B cell (primary cell): ENCODE results near the gene DPT. TPM values are rescaled to one million over a fixed set of nuclear protein-coding genes. Genes with fewer than 3 reads are reported as not detected.

Source experiments
- ATAC-seq: fragments of 200-7000 bp; cut with Tn5 transposase; one replicate; pipeline ENCODE4 v1.10.0; 2021; ENCODE audit warnings: low read depth, mild to moderate bottlenecking, moderate number of reproducible peaks, moderate library complexity
- CTCF ChIA-PET: fragments of 350-600 bp; sonication (Branson Sonifier 250); formaldehyde crosslinking; loops from one replicate; lab custom pipeline; 2021; ENCODE audit warnings: antibody characterized with exemption, inconsistent platforms; lab: Charles Lee
- POLR2A ChIA-PET: fragments of 350-600 bp; sonication (Branson Sonifier 250); formaldehyde crosslinking; loops from one replicate; lab custom pipeline; 2021; ENCODE audit warnings: antibody characterized with exemption; lab: Charles Lee
- DNase-seq: peaks from one replicate; pipeline ENCODE4 v3.0.0; 2013
- H2AFZ ChIP-seq: 2 replicates; pipeline ENCODE4 v1.6.1; 2012; ENCODE audit warnings: mild to moderate bottlenecking, low read depth, low read length; ENCODE audit not compliant: insufficient read depth, poor library complexity, severe bottlenecking
- H3K27ac ChIP-seq, 2 donors: 1 replicate in 1 of 2; 2 replicates in 1 of 2; pipeline ENCODE4 v1.5.1; 2012 to 2013; ENCODE audit warnings: low read length in 2 of 2, mild to moderate bottlenecking in 2 of 2, moderate library complexity in 1 of 2
- H3K27me3 ChIP-seq, 4 experiments: fragments of 200-600 bp in 1 of 4; sonication (generic) in 1 of 4; replicated peaks in 1 of 4; 1 replicate in 2 of 4; 2 replicates in 2 of 4; pipeline versions ENCODE4 v1.6.1 to v1.7.0; 2013 to 2016; ENCODE audit warnings: low read length in 3 of 4, mild to moderate bottlenecking in 2 of 4, mixed read lengths in 1 of 4, moderate library complexity in 1 of 4; ENCODE audit not compliant: insufficient read depth in 4 of 4, control insufficient read depth in 3 of 4; ENCODE audit errors: control extremely low read depth in 1 of 4
- H3K36me3 ChIP-seq, 2 experiments: replicated peaks in 1 of 2; 1 replicate in 1 of 2; 2 replicates in 1 of 2; pipeline versions ENCODE4 v1.6.1 to v1.7.1; 2013; ENCODE audit warnings: low read length in 1 of 2; ENCODE audit not compliant: insufficient read depth in 2 of 2, control insufficient read depth in 1 of 2; ENCODE audit errors: control extremely low read depth in 1 of 2, extremely low read depth in 1 of 2
- H3K4me1 ChIP-seq, 2 donors: fragments of 200-600 bp in 1 of 2; sonication (generic) in 1 of 2; 1 replicate in 1 of 2; 2 replicates in 1 of 2; pipeline versions ENCODE4 v1.5.1 to v1.6.1; 2013 to 2017; ENCODE audit warnings: low read length in 2 of 2; ENCODE audit not compliant: control insufficient read depth in 2 of 2, insufficient read depth in 2 of 2
- H3K4me2 ChIP-seq: replicated peaks from 2 replicates; pipeline ENCODE3; 2012; ENCODE audit warnings: mild to moderate bottlenecking, low read depth, low read length; ENCODE audit not compliant: poor library complexity, severe bottlenecking
- H3K4me3 ChIP-seq, 5 experiments: fragments of 200-600 bp in 1 of 5; sonication (generic) in 1 of 5; 1 replicate in 3 of 5; 2 replicates in 2 of 5; pipeline versions ENCODE4 v1.5.1 to v1.7.0; 2011 to 2016; ENCODE audit warnings: low read length in 4 of 5, mild to moderate bottlenecking in 4 of 5, low read depth in 2 of 5, control low read depth in 1 of 5, moderate library complexity in 1 of 5; ENCODE audit not compliant: insufficient read depth in 1 of 5; ENCODE audit errors: control extremely low read depth in 1 of 5, extremely low read depth in 1 of 5
- H3K79me2 ChIP-seq: fragments of 200-600 bp; sonication (generic); one replicate; pipeline ENCODE4 v1.6.0; 2016; ENCODE audit warnings: low read length; ENCODE audit not compliant: control insufficient read depth, insufficient read depth
- H3K9ac ChIP-seq: fragments of 200-600 bp; sonication (generic); 2 replicates; pipeline ENCODE4 v1.6.1; 2017; ENCODE audit warnings: mild to moderate bottlenecking, low read length, moderate library complexity
- H3K9me3 ChIP-seq, 3 donors: one replicate each; pipeline versions ENCODE4 v1.6.1 to v1.7.1; 2013; ENCODE audit warnings: low read length in 2 of 3; ENCODE audit not compliant: control insufficient read depth in 2 of 3, insufficient read depth in 1 of 3; ENCODE audit errors: control extremely low read depth in 1 of 3
- H4K20me1 ChIP-seq: 2 replicates; pipeline ENCODE4 v1.6.0; 2012; ENCODE audit warnings: mild to moderate bottlenecking, low read length; ENCODE audit not compliant: insufficient read depth, control insufficient read depth, poor library complexity, severe bottlenecking
- H3K27ac Mint-ChIP-seq: one replicate; pipeline ENCODE4 v1.8.0; 2021; ENCODE audit warnings: mixed read lengths
- H3K27me3 Mint-ChIP-seq: one replicate; pipeline ENCODE4 v1.8.0; 2021; ENCODE audit warnings: mixed read lengths
- H3K4me1 Mint-ChIP-seq: one replicate; pipeline ENCODE4 v1.8.0; 2021; ENCODE audit warnings: mixed read lengths
- H3K4me3 Mint-ChIP-seq: one replicate; pipeline ENCODE4 v1.8.0; 2021; ENCODE audit warnings: mixed read lengths
- H3K9me3 Mint-ChIP-seq: one replicate; pipeline ENCODE4 v1.8.0; 2022; ENCODE audit warnings: mixed read lengths; ENCODE audit not compliant: insufficient read depth
- CTCF ChIP-seq: fragments of 200-600 bp; IDR thresholded peaks from one replicate; pipeline ENCODE4 v1.8.0; 2022; ENCODE audit warnings: antibody characterized with exemption, mild to moderate bottlenecking
- EZH2 ChIP-seq: IDR thresholded peaks from 2 replicates; pipeline ENCODE4 v1.6.1; 2012; ENCODE audit warnings: borderline replicate concordance, low read depth, mild to moderate bottlenecking, moderate library complexity, low read length; ENCODE audit not compliant: insufficient read depth, poor library complexity, severe bottlenecking
- WGBS: methylation state at CpG from one replicate; pipeline ENCODE4 v1.1.5; 2013; ENCODE audit warnings: missing lambda C conversion rate; ENCODE audit not compliant: insufficient coverage; 5-methylcytosine and 5-hydroxymethylcytosine counted together
- intact Hi-C: fragments of 100-400 bp; cut with micrococcal nuclease; formaldehyde crosslinking; loops from one replicate; pipeline ENCODE4 v1.10.0; 2022
- polyA plus RNA-seq: library from polyadenylated mRNA; depleted of rRNA; stranded (reverse); fragments of >200 nt; gene quantifications from 2 replicates; pipeline ENCODE4 v1.2.3, GENCODE V29; 2012
- total RNA-seq, 2 donors: library from RNA; stranded (reverse); fragments of 120-200 nt in 1 of 2; gene quantifications; 1 replicate in 1 of 2; 2 replicates in 1 of 2; pipeline versions ENCODE4 v1.2.3 to v1.2.4, GENCODE V29; 2013 to 2022

DPT gene
- total and polyA plus RNA-seq, 2 donors (not counting 1 experiment from before 2014, with no cell fraction given), result not detected

- Histone ChIP-seq H3K4me1 (no peaks in the 10 kb centered on the region), H2AFZ (no peak overlapping the region), H3K79me2 (no peaks in the 10 kb centered on the region), H3K4me2 (no peak overlapping the region), H3K4me3 (no peak overlapping the region), H3K27ac (no peak overlapping the region), H4K20me1 (no peaks in the 10 kb centered on the region), H3K27me3 (no peaks in the 10 kb centered on the region), H3K9me3 (no peaks in the 10 kb centered on the region), H3K9ac (no peak overlapping the region), H3K36me3 (no peaks in the 10 kb centered on the region)
- POLR2A ChIA-PET, result no interaction called here
- CTCF ChIA-PET, result no interaction called here
- 89% methylated on average over 2 of the region's 3 CpGs for WGBS
- Mint-ChIP-seq H3K4me1 (no peaks in the 10 kb centered on the region), H3K4me3 (no peak overlapping the region), H3K27ac (no peak overlapping the region), H3K27me3 (no peaks in the 10 kb centered on the region), H3K9me3 (no peaks in the 10 kb centered on the region)
- no peak for DNase-seq
- intact Hi-C loops, result no loop called here
- no peak for TF ChIP-seq EZH2
- ATAC-seq, result no peak
Observed at GRCh38 chr1:168763031-168763430, 34.0 kb upstream of the DPT start.

DNA sequence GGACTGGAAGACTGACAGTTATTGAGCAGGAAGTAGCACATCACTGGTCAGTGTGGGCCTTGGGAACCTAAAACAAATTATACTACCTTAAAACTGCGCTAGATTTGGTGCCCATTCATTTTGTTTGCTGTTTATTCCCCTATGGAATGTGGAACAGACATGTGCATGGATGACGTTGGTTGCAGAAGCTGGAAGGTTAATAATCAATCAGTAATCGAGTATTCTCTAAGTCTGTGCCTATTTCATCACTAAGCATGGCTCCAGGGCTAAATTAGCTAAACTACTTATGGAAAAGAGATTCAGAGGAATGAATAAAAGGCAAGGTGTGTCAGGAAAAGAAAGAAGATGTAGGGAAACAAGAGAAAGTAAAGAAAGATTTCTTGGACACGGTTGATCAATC, 33.5 kb upstream of the DPT start:
- no peaks in the 10 kb centered on the region for H3K79me2 ChIP-seq
- no peak overlapping the region for H3K27ac ChIP-seq
- CTCF ChIA-PET, result no interaction called here
- no peak overlapping the region for H3K4me2 ChIP-seq
- H3K9me3 ChIP-seq, result no peaks in the 10 kb centered on the region
- no peak overlapping the region for H2AFZ ChIP-seq
- H3K4me1 ChIP-seq, result no peaks in the 10 kb centered on the region
- intact Hi-C loops, result no loop called here
- no peaks in the 10 kb centered on the region for H3K36me3 ChIP-seq
- DNase-seq (no peak), ATAC-seq (no peak)
- no peak overlapping the region for H3K4me3 ChIP-seq
- H3K9me3 Mint-ChIP-seq, result no peaks in the 10 kb centered on the region
- H3K4me3 Mint-ChIP-seq, result no peak overlapping the region
- POLR2A ChIA-PET, result no interaction called here
- no peak overlapping the region for H3K9ac ChIP-seq
- H3K4me1 Mint-ChIP-seq, result no peaks in the 10 kb centered on the region
- H3K27ac Mint-ChIP-seq, result no peak overlapping the region
- H4K20me1 ChIP-seq, result no peaks in the 10 kb centered on the region
- 100% methylated on average over 1 of the region's 4 CpGs for WGBS
- no peaks in the 10 kb centered on the region for H3K27me3 Mint-ChIP-seq
- no peak for TF ChIP-seq CTCF
- no peak for TF ChIP-seq EZH2
- H3K27me3 ChIP-seq, result no peaks in the 10 kb centered on the region
